GM12872 (cell line): ENCODE results near the gene CPNE9.

Experiments used
- CTCF ChIP-seq: IDR thresholded peaks from 3 replicates; pipeline ENCODE4 v1.5.1; 2011; ENCODE audit warnings: low read depth, mild to moderate bottlenecking, low read length, moderate library complexity; ENCODE audit not compliant: insufficient read depth

CPNE9 gene

GRCh38 chr3:9681011-9681722 is 22.5 kb upstream of the CPNE9 start:
- no peak for TF ChIP-seq CTCF

- no peak for TF ChIP-seq CTCF
Observed at GRCh38 chr3:9681723-9682081, 21.9 kb upstream of the CPNE9 start.

GRCh38 chr3:9682096-9682495 is 21.5 kb upstream of the CPNE9 start:
- no peak for TF ChIP-seq CTCF

GRCh38 chr3:9683426-9683825 is 20.2 kb upstream of the CPNE9 start:
- TF ChIP-seq CTCF: no peak

- no peak for TF ChIP-seq CTCF
Observed at GRCh38 chr3:9685216-9686049, 18.2 kb upstream of the CPNE9 start.

GRCh38 chr3:9686050-9686550 is 17.5 kb upstream of the CPNE9 start:
- no peak for TF ChIP-seq CTCF

GRCh38 chr3:9686703-9687102 is 16.9 kb upstream of the CPNE9 start:
- TF ChIP-seq CTCF: no peak
